GM21825 (cell line): ENCODE results near the gene DPPA4.
"Not testable (repeated sequence)": the region's sequence is repeated elsewhere in the genome, so short reads cannot be mapped to it uniquely, and the experiment has no call there.

ENCODE experiments used
- ATAC-seq: cut with Tn5 transposase; IDR thresholded peaks from one replicate; pipeline ENCODE4 v1.9.1; 2021; ENCODE audit warnings: mild to moderate bottlenecking, moderate library complexity; ENCODE audit not compliant: unreplicated experiment

Gene DPPA4, protein sequence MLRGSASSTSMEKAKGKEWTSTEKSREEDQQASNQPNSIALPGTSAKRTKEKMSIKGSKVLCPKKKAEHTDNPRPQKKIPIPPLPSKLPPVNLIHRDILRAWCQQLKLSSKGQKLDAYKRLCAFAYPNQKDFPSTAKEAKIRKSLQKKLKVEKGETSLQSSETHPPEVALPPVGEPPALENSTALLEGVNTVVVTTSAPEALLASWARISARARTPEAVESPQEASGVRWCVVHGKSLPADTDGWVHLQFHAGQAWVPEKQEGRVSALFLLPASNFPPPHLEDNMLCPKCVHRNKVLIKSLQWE

DNA sequence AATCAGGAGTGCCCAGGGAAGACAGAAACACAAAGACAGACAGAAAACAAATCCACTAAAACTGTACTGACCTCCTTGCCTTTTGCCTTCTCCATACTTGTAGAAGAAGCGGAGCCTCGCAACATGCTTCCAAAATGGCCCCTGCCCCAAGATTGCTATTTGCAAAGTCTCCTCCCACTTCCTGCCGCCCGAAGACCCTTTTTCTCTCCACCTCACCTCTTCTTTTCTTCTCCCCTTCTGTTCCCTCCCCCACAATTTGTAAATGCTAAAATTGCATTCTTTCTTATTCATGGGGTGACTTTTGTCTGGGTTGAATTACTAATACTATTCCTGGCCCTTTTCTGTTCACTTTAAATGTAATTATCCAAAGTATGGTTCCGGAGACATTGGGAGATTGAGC lies at the start of gene DPPA4:
DPPA4 (minus strand) TSS at position 154 of the 400 bp plus-strand sequence; CDS start at position 125, 29 bp downstream.
- ATAC-seq = no peak

DNA sequence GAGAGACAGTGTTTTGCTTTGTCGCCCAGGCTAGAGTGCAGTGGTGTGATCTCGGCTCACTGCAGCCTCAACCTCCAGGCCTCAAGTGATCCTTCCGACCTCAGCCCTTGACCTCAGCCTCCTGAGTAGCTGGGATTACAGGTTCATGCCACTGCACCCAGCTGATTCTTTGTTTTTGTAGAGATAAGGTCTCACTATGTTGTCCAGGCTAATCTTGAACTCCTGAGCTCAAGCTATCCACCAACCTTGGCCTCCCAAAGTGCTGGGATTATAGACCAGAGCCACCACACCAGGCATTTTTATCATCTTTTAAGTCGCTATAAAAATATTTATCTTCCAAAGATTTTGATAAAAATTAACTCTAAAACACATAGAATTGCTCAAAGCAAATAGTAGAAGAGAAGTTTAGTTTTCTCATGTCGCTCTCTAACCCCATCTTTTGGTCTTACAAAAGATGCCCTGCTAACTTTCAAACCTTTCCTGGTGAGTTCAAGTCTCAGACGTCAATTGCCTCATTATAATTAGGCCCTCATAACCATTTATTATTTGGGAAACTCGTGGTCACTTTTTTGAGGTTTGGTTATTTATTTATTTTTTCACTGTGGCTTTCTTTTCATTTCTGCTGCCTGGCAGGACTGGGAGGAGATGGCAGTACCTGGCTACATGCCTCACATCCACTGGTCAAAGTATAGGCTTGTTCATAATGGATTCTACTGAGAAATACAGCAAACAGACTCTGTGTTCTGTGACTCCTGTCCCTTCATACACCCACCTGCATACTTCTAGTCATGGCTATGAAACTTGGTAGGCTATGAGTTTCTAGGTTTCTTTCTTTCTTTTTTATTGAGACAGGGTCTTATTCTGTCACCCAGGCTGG lies 48.3 kb upstream of the DPPA4 start:
- no peak for ATAC-seq

GRCh38 chr3:109384164-109384563 lies 46.8 kb upstream of the DPPA4 start:
- ATAC-seq = no peak

DNA sequence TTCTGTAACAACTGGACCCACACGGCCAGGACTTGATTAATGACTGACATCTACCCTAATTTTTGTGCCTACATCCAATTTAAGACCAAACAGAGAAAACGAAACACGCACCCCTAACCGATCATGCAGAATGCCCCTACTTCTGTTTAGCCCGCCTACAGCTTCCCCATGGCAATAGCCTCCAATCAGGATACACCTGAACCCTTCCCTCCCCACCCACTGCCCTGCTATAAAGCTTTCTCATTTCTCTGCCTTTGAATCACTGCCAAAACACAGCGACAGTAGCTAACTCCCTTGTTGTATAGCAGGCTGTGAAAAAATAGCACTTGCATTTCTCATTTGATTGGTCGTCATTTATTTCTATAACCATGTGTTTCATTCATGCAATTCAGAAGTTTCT lies 45.2 kb upstream of the DPPA4 start:
- no peak for ATAC-seq

DNA sequence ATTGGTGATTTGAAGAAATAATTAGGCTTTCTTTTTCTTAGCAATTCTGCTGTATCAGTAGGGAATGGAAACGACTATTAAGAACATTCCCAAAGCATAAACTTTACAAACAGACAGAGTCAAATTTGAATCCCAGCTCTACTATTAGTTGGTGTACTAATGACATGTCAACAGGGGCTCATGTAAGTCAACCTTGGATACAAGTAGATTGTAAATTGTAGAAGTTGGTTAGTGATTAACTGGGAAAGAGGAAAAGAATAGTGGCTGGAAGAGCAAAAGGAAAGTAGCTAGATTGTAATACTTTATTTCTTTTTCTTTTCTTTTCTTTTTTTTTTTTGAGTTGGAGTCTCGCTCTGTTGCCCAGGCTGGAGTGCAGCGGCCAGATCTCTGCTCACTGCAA lies 38.6 kb upstream of the DPPA4 start:
- no peak for ATAC-seq

GRCh38 chr3:109374434-109374833 lies 37.1 kb upstream of the DPPA4 start:
- not testable (repeated sequence) for ATAC-seq

GRCh38 chr3:109373933-109374332 lies 36.6 kb upstream of the DPPA4 start:
- ATAC-seq = no peak

DNA sequence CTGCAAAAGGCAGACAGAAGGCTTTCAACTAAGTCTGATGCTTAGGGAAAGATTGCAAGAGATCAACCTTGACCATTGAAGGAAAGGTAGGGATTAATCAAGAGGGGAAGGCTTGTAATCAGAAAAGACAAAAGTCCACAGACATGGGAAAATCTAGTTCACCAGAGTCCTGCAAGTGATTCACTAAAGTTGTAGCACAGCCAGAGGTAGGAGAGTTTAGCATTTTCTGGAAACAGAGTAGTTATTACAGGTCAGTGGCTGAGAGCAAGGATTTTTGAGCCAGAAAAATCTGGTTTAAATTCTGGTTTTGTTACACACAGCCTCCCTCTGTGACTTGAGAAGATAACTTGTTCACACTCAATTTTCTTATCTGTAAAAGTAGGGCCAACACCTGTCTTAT lies 35.3 kb upstream of the DPPA4 start:
- no peak for ATAC-seq

GRCh38 chr3:109369510-109369909 lies 32.2 kb upstream of the DPPA4 start:
- no peak for ATAC-seq

- ATAC-seq = no peak
These were observed 26.7 kb upstream of the DPPA4 start for GRCh38 chr3:109364088-109364487.

DNA sequence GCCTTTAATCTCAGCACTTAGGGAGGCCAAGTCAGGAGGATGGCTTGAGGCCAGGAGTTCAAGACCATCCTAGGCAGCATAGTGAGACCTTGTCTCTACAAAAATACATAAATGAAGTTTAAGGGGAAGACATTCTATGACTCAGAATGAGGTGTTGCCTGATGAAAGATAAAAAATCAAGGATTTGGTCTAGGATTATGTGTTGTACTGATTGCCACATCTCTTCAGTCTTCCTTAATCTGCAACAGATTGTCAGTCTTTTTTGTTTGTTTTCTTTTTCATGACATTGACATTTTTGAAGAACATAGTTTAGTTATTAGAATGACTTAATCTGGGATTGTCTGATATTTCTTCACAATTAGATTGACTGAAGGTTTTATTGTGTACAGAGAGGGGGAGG lies 26.3 kb upstream of the DPPA4 start:
- no peak for ATAC-seq

DNA sequence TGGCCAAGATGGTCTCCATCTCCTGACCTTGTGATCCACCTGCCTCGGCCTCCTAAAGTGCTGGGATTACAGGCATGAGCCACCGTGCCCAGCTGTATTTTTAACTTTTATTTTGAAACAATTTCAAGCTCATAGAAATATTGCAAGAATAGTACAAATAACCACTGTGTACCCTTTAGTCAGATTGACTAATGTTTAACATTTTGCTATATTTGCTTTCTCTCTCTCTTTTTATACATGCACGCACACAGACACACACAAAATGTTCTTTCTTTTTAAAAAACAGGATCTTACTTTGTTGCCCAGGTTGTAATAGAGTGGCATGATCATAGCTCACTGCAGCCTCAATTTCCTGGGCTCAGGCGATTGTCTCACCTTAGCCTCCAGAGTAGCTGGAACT lies 25.5 kb upstream of the DPPA4 start:
- ATAC-seq = no peak

- not testable (repeated sequence) for ATAC-seq
These were observed 21.5 kb upstream of the DPPA4 start for GRCh38 chr3:109358809-109359208.

DNA sequence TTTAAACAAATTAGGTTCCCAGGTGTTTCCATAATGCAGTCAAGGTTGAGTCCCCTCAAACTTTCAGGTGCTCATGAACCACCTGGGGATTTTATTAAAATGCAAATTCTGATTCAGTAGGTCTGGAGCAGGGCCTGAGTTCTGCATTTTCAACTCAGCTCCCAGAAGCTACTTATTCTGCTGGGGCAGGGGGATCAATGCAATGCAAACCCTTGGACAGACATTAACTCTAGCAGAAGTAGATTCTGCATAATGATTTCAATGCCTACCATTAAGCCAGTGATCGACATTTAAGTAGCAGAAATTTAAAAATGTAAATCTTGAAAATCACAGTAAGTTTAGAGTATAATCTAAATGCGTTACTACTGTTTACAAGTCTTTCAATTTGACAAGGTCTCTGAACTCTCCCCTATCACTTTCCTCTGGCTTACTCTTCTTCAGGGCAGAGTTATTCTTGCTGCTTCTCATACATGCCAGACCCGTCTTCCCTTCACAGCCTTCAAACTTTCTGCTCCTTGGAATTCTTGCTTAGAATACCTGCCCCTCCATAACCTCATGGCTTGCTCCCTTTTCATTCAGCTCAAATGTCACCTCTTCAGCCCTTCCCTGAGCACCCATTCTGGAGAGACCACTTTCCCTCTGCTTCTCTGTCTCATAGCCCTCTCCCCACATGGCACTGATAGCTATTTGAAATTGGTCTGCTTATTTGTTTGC lies 19.3 kb upstream of the DPPA4 start:
- no peak for ATAC-seq

DNA sequence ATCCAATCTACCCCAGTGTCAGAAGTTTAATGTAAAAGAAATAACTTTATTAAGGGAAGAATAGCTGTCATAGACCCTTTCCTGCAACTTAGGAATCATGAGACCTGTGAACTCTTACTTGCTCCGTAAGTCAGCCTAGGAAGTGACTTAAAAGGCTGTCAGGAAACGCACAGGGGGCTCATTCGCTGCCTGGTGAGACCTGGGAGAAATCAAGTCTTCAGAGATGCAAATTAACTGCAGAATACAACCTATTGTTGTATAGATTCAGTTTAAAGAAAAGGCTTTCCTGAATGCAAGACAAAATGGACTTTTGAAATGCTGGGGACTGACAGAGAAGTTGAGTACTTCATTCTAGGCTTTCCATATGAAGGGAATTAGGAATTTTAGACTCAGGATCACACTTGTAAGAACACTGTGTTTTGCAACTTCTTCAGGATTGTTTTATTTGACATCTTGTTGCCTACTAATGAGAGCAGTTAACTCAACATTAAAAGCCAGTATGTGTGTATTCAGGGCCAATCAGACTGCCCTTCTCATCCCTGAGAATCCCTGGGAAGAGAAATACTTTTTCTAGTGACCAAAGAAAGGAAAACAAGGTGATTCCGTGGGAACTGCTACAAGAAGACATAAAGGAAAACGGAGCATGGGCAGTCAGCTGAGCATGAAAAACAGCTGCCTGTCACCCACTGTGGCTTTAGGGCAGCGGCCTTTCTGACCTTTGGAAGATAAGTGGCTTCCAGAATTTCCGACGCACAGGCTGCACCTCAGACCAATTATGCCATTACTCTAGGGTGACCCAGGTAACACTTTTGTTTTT lies 18.5 kb upstream of the DPPA4 start:
- ATAC-seq = no peak

- ATAC-seq = no peak
These were observed 15.7 kb upstream of the DPPA4 start for GRCh38 chr3:109353057-109353456.

DNA sequence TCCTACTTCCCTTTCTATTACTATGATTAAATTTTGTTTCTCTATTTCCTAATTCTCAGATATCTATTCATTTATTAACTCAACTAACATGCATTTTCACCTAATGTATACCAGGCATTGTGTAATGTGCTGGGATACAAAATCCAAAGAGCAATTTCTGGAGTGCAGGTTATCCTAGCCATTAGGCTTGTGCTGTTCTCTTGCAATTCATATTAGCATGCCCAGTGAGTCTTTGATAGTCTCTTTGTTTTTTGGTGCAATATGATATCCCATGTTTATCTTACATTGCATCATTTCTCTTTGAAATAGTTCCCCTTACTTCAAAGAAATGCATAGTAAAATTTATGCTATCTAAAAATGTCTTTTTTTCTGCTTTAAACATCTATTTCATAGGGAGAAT lies 13.9 kb upstream of the DPPA4 start:
- ATAC-seq = no peak

- ATAC-seq = no peak
These were observed 9.5 kb upstream of the DPPA4 start for GRCh38 chr3:109346770-109347295.

DNA sequence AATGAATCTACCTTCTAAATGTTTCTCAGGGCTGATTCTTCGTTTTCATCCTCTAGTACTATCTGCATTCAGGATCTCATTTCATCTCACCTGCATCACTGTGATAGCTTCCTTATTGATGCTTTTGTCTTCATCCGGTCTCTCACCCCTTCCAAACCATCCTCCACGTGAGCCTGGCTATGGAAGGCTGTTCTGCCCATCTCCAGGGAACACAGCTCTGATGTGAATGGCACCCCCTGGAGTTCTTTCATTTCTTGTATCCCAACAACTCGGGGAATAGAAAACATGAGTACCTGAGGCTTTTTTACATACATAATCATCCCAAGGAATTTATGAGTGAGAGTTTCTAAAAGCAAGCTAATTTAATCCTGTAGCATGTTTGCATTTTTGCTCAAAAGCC lies 8.8 kb upstream of the DPPA4 start:
- no peak for ATAC-seq
